Panc1 (cell line): ENCODE data around the gene ZNF497.

Experiments used
- CTCF ChIP-seq: fragments of 450-650 bp; IDR thresholded peaks from 2 replicates; pipeline ENCODE4 v1.5.1; 2017; ENCODE audit warnings: mild to moderate bottlenecking
- POLR2AphosphoS5 ChIP-seq: IDR thresholded peaks from 2 replicates; pipeline ENCODE4 v1.6.1; 2012; ENCODE audit warnings: mild to moderate bottlenecking, low read depth, low read length, moderate library complexity
- SIN3A ChIP-seq: IDR thresholded peaks from 2 replicates; pipeline ENCODE4 v1.6.1; 2012; ENCODE audit warnings: low read depth, mild to moderate bottlenecking, low read length, moderate library complexity, borderline replicate concordance; ENCODE audit not compliant: insufficient read depth

DNA sequence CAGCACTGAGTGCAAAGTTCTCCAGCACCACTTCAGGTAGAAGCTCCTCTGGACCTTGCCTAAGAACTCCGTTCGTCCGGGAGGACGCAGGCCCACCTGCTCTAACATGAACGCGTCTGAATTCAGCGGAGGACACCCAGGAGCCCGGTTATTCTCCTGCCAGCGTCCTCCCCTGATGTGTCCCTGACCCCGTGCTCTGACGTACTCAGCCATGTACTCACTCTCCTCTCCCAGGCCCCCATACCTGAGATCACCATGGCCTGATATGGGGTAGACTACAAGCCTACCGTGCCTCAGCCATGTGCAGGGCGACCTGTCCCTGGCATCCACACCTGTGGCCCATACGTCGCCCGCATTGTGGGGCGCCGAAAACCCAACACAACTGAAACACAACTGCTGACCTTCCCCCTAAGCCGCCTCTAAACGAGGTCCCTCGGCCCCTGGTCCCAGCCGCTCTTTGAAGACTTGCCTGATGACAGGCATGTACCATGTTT is 45.2 kb upstream of the ZNF497 start:
- TF ChIP-seq CTCF (no peak), SIN3A (0 out of 2 replicates have a peak, but pooled peaks have one; percentile 45), POLR2AphosphoS5 (no peak)
